Vagina (tissue), 2 donors: ENCODE results near the gene PBX1.

Experiments
- POLR2AphosphoS5 ChIP-seq, 2 donors: sonication (generic); formaldehyde crosslinking; IDR thresholded peaks; one replicate each; pipeline ENCODE4 v1.9.0; 2017; ENCODE audit warnings: antibody characterized with exemption in 2 of 2, mild to moderate bottlenecking in 2 of 2, low read depth in 1 of 2; ENCODE audit not compliant: insufficient read depth in 1 of 2
- TF ChIP-seq, protein P1 (sequence below), 3 experiments: fragments of 450-650 bp in 2 of 3; fragments of 200-600 bp in 1 of 3; sonication (generic) in 1 of 3; IDR thresholded peaks; one replicate each; pipeline ENCODE4 v1.5.1; 2017 to 2019; ENCODE audit warnings: antibody characterized with exemption in 3 of 3, mild to moderate bottlenecking in 2 of 3, moderate library complexity in 2 of 3

DNA sequence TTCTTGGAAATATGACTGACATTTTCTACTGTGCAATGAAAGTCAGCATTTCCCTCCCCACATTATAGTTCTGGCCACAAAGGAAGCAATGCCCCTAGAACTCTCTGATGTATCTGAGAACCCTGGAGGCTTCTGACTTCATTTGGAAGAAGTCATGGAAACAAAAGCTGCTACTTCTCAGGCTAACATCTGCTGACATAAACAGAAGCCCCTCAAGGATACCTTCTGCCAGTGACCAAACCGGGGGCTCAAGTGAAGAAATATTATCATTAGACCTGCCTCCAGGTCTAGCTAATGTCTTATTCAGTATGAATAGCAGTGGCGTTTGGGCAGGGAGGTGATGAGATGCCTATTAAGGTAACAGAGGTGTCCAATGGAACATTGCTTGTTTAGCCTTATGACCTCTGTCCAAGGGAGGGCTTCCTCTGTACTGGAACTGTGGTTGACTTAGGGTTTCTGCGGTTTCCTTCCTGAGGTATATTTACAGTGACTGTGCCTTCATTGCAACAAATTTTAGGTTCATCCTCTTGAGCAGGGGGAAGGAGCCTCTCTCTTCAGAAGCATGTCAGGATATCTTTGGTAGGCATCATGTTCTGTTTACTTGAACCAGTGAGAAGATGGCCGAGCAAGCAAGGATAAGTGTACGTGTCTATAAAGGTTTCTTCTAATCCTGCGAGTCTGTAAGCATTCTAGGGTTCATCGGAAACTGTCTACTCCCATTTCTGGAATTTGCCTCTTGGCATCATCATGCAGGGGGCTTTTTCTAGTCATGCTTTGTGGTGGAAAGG lies 161.7 kb downstream of the PBX1 start:
- TF ChIP-seq, protein P1, sequence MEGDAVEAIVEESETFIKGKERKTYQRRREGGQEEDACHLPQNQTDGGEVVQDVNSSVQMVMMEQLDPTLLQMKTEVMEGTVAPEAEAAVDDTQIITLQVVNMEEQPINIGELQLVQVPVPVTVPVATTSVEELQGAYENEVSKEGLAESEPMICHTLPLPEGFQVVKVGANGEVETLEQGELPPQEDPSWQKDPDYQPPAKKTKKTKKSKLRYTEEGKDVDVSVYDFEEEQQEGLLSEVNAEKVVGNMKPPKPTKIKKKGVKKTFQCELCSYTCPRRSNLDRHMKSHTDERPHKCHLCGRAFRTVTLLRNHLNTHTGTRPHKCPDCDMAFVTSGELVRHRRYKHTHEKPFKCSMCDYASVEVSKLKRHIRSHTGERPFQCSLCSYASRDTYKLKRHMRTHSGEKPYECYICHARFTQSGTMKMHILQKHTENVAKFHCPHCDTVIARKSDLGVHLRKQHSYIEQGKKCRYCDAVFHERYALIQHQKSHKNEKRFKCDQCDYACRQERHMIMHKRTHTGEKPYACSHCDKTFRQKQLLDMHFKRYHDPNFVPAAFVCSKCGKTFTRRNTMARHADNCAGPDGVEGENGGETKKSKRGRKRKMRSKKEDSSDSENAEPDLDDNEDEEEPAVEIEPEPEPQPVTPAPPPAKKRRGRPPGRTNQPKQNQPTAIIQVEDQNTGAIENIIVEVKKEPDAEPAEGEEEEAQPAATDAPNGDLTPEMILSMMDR (IDR thresholded peaks at IDR 0.05), result no peak
- TF ChIP-seq POLR2AphosphoS5 (IDR thresholded peaks at IDR 0.05; ENCODE audit: insufficient read depth in 1 of 2, low read depth in 1 of 2), result no peak
